Stimulated activated CD4-positive, alpha-beta T cell treated with anti-CD3 and anti-CD28 coated beads, Interleukin-4, amount 100 ng/mL, for 48 hours (primary cell): Measurements from ENCODE around the gene BPIFB2.

ENCODE experiments used
- DNase-seq, 2 donors: peaks; one replicate each; pipeline ENCODE4 v3.0.0-alpha.2; 2020; ENCODE audit warnings: low read depth in 2 of 2

BPIFB2 gene

GRCh38 chr20:32985596-32985995 is 21.9 kb upstream of the BPIFB2 start:
- no peak for DNase-seq

- DNase-seq = no peak
Observed at GRCh38 chr20:32986331-32986966, 21.1 kb upstream of the BPIFB2 start.

- no peak for DNase-seq
Observed at GRCh38 chr20:32987044-32987825, 20.3 kb upstream of the BPIFB2 start.

- no peak for DNase-seq
Observed at GRCh38 chr20:32988008-32988407, 19.5 kb upstream of the BPIFB2 start.

GRCh38 chr20:32989507-32990283 is 17.8 kb upstream of the BPIFB2 start:
- DNase-seq = no peak

- DNase-seq = no peak
Observed at GRCh38 chr20:32990426-32990825, 17.1 kb upstream of the BPIFB2 start.

GRCh38 chr20:32991383-32991782 is 16.1 kb upstream of the BPIFB2 start:
- no peak for DNase-seq

GRCh38 chr20:32991792-32992641 is 15.5 kb upstream of the BPIFB2 start:
- DNase-seq = no peak

GRCh38 chr20:32993496-32994050 is 13.9 kb upstream of the BPIFB2 start:
- DNase-seq = no peak

- DNase-seq = no peak
Observed at GRCh38 chr20:32995802-32996201, 11.7 kb upstream of the BPIFB2 start.

GRCh38 chr20:32997431-32997830 is 10.1 kb upstream of the BPIFB2 start:
- DNase-seq = no peak

- DNase-seq = no peak
Observed at GRCh38 chr20:32999603-33000250, 7.8 kb upstream of the BPIFB2 start.

GRCh38 chr20:33000802-33001466 is 6.6 kb upstream of the BPIFB2 start:
- no peak for DNase-seq

- no peak for DNase-seq
Observed at GRCh38 chr20:33002087-33002808, 5.3 kb upstream of the BPIFB2 start.

- DNase-seq = no peak
Observed at GRCh38 chr20:33004141-33004751, 3.3 kb upstream of the BPIFB2 start, which contains the start of gene SUN5. SUN5 (minus strand) TSS chr20:33004433; CDS start chr20:33004340, 93 bp downstream.

- peak in 1 of 2 donors; percentile 15 for DNase-seq
Observed at GRCh38 chr20:33005132-33005566, 2.4 kb upstream of the BPIFB2 start.

- DNase-seq = no peak
Observed at GRCh38 chr20:33005908-33006775, 1.4 kb upstream of the BPIFB2 start.

- no peak for DNase-seq
Observed at GRCh38 chr20:33006776-33007375, 628 bp upstream of the BPIFB2 start.
